ENCODE results near the gene STK10.

DNA sequence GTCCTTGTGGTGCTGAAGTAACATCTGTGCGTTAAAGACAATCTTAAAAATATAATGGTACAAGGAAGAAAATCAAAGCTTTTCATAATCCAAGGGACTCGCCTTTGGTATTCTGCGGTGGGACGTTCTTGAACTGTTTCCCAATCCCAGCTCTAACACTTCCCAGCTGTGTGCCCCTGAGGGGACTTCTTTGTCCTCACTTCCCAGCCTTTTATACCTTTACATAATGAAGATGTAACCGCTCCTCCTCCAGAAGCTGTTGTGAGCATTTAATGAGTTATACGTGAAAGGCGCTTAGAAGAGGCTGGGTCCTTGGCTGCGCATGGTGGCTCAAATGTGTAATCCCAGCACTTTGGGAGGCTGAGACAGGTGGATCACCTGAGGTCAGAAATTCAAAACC lies 16.9 kb downstream of the STK10 start:
- TF ChIP-seq CTCF (IDR thresholded peaks at IDR 0.05) (no peak), POLR2A (IDR thresholded peaks at IDR 0.05) (no peak)
